SH-SY5Y (cell line): ENCODE measurements around the gene AJM1.
"Not testable (repeated sequence)": the region's sequence is repeated elsewhere in the genome, so short reads cannot be mapped to it uniquely, and the experiment has no call there.

Experiments used
- GATA2 ChIP-seq: IDR thresholded peaks from 2 replicates; pipeline ENCODE4 v1.6.1; 2011; ENCODE audit warnings: mild to moderate bottlenecking, low read depth, low read length
- GATA3 ChIP-seq: IDR thresholded peaks from 2 replicates; pipeline ENCODE4 v1.6.1; 2011; ENCODE audit warnings: low read depth, mild to moderate bottlenecking, low read length, moderate library complexity

AJM1 gene

DNA sequence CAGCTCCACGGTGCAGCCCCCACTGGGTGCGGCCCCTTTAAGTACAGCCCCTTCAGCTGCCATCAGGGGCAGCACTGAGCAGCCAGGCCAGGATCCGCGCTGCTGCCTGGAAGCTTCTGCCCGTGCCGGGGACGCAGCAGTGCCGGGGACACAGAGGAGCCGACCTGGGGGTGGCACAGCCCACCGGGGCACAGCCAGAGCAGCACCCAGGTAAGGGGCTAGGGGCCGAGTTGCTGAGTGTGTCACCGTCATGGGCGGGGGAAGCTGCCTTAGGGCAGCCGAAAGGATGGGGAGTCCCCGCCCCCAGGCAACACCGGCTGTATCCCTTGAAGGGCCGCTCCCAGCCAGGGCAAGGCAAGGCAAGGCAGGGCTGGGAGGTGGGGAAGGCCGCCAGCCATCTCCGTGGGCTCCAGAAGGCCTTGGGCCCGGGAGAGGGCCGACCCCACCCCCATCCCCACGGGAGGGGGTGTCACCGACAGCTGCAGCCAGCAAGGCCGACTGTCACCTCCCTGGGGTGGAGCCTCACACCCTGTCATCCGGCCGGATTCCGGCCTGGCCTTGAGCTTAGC, at the start of gene AJM1:
AJM1 (plus strand) TSS at position 99 of the 569 bp plus-strand sequence. CDS start 1,937 bp downstream, outside the sequence.
- not testable (repeated sequence) for TF ChIP-seq GATA3, GATA2

DNA sequence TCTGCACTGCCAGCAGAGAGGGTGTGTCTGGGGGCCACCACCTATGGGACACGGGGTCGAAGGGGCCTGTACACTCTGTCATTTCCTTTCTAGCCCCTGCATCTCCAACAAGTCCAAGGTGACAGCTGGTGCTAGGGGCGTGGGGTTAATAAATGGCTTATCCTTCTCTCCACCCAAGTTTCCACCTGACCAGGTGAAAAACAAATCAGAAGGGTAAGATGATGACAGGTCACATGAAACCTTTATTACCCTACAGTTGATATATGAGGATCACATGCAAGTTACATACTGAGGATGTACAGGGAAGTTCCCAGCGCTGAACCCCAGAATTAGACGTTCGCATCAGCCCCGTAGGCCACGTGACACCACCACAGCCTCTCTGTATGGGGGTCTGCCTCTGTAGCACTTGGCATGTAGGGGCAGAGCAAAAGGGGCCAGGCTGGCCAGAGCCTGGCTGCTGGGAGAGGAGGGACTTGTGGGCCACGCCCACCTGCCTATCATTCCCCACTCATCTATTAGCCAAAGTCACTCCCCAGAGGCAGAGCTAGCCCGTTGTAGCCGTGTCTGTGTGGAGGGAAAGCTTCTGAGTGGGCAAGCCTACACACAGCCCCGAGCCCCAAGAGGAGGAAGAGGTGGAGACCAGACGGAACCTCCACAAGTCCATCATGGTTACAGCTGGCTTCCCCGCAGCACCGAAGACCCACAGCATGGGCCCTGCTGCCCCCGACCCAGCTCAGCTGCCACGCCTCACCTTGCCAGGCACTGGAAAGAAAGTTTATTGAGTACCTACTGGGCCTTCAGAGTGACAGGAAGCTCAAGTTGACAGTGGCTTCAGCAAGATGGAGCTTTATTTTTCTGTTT, 49.0 kb upstream of the AJM1 start:
- no peak for TF ChIP-seq GATA2
- TF ChIP-seq GATA3, result no peak

DNA sequence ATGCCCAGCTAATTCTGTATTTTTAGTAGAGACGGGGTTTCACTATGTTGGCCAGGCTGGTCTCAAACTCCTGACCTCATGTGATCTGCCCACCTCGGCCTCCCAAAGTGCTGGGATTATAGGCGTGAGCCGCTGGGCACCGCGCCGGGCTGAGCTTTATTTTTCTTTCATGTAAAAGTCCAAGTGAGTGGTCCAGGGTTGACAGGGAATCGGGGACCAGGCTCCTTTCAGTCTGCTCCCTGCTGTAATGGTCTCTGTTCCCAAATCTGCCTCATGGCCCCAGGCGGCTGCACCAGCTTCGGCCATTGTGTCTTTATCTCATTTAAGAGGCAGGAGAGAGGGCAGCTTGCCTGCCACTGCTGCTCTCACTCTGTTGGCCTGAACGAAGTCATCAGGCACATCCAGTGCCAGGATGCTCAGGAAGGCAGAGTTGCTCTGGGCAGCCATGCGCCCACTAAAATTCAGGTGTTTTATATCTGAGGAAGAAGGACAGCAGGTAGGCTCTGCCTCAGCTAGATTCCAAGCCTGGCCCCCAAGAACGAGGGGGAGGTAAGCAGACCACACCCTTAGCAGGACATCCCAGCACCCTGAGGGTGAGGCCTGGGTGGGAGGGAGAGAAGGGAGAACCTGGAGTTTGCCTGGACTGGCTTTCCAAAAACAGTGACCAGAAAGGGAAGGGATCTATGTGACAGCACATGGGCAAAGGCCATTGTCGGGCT, 47.8 kb upstream of the AJM1 start:
- no peak for TF ChIP-seq GATA3
- no peak for TF ChIP-seq GATA2

DNA sequence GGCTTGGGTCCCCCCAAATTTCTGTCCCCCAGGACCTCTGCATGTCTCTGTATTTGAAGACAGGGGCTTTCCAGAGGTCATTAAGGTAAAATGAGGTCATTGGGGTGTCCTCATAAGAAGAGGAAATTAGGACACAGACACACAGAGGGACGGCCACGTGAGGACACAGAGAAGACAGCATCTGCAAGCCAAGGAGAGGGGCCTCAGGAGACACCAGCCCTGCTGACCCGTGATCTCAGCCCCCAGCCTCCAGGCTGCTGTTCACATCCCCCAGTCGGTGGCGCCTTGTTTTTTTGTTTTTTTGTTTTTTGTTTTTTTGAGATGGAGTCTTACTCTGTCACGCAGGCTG, 47.3 kb upstream of the AJM1 start:
- TF ChIP-seq GATA2, result no peak
- TF ChIP-seq GATA3, result no peak

DNA sequence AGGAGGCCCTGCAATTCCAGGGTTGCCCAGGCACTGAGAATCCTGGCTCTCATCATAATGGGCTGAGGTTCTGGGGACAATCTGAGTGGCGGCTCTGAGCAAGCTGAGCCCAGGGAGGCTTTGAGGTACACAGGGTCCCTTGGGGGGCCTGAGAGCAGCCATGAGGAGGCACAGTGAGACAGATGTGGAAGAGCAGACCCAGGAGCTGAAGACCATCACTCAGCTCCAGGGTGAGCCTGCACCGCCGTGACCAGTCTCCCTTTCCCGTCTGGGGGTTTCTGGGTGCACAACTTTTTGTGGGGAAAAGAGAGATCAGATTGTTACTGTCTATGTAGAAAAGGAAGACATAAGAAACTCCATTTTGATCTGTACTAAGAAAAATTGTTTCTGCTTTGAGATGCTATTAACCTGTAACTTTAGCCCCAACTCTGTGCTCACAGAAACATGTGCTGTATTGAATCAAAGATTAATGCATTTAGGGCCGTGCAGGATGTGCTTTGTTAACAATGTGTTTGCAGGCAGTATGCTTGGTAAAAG, 46.0 kb upstream of the AJM1 start, which contains the start of gene CCDC183:
CCDC183 (plus strand) TSS at position 101 of the 537 bp plus-strand sequence; CDS start at position 161, 60 bp downstream.
- no peak for TF ChIP-seq GATA2
- TF ChIP-seq GATA3, result no peak

DNA sequence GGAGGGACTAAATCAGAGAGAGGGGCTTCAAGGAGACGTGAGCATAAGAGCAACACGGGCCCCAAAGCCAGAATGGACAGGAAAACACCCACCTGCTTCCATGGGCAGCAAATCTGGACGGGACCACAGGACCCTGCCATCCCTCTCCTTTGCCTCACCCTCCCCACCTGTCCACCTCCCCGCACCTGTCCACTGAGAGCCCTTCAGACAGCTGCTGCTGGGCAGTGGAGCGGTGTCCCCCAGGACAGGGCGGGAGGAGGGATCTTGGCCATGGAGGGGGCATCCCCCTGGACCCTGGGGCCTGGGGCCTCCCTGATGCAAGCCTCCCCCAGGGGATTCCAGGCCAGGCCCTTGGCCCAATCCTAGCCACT, 43.6 kb upstream of the AJM1 start:
- TF ChIP-seq GATA3, result no peak

DNA sequence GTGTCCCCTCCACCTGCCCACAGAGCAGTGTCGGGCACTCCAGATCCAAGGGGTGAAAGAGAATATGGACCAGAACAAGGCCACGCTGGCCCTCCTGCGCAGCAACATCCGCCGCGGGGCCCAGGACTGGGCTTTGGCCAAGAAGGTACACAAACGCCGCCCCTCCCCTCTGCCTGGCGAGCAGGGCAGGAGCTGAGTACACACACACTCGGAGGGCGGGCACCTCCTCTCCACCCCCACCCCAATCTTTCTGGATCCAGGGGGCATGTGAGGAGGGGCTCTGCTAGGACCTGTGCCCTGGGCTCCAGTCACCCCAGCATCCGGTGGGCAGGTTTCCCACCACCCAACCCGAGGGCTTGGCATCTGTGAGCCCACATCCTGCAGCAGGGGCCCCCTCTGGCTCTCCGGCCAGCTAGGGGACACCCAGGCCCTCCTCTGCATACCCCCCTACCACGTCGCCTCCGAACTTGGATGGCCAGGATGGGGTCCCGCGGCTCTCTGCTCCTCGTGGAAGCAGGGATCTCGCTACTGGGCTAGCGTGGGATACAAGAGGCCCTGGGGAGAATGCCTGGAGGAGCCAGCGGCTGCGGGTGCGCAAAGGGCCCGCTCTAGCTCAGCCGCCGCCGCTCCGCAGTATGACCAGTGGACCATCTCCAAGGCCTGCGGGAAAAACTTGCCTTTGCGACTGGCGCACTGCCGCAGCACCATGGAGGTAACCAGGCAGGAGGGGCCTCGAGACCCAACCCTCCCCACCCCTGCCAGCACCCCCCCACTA, 43.0 kb upstream of the AJM1 start:
- no peak for TF ChIP-seq GATA2
- TF ChIP-seq GATA3, result no peak

DNA sequence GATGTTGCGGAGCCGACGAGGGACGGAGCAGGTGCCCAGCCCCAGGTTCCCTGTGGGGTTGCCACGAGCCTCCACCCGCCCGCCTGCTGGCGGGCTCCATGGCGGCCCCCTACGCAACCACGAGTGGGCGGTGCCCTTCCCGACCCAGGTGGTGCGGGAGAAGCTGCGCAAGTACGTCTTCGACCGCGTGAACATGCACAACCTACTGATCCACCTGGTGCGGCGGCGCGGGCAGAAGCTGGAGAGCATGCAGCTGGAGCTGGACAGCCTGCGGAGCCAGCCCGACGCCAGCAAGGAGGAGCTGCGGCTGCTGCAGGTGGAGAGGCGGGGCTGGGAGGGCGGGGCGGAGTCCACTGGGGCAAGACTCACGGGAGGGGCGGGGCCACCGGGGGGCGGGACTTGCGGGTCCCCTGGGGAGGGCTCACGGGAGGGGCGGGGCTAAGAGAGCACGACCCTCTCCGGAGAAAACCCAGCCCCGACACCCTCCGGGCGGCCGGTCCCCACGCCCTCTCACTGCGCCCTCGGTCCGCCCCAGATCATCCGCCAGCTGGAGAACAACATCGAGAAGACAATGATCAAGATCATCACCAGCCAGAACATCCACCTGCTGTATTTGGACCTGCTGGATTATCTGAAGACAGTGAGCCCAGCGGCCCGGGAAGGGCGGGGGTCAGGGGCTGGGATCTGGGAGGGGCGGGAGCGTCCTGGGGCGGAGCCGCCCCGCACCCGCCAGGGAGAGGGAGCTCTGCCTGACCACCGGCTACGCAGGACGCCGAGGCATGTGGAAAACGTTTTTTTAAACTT, 42.2 kb upstream of the AJM1 start:
- TF ChIP-seq GATA2 (no peak), GATA3 (no peak)

DNA sequence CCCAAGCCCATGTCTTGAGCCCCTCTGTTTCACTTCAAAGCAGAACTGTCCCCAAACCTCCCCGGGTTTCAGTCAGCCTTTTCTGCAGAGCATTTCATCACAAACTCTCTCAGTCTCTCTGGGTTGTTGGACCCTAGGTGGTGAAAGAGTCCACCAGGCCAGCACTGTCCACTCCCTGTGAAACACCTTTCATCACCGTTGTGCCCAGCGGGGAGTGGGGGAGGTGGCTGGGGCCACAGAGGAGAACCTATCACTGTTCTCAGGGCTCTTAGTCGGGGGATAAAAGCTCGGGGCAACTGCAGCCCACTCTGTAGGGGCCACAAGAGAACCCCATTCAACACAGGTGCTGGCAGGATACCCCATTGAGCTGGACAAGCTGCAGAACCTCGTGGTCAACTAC, 40.0 kb upstream of the AJM1 start:
- no peak for TF ChIP-seq GATA2
- TF ChIP-seq GATA3, result no peak

DNA sequence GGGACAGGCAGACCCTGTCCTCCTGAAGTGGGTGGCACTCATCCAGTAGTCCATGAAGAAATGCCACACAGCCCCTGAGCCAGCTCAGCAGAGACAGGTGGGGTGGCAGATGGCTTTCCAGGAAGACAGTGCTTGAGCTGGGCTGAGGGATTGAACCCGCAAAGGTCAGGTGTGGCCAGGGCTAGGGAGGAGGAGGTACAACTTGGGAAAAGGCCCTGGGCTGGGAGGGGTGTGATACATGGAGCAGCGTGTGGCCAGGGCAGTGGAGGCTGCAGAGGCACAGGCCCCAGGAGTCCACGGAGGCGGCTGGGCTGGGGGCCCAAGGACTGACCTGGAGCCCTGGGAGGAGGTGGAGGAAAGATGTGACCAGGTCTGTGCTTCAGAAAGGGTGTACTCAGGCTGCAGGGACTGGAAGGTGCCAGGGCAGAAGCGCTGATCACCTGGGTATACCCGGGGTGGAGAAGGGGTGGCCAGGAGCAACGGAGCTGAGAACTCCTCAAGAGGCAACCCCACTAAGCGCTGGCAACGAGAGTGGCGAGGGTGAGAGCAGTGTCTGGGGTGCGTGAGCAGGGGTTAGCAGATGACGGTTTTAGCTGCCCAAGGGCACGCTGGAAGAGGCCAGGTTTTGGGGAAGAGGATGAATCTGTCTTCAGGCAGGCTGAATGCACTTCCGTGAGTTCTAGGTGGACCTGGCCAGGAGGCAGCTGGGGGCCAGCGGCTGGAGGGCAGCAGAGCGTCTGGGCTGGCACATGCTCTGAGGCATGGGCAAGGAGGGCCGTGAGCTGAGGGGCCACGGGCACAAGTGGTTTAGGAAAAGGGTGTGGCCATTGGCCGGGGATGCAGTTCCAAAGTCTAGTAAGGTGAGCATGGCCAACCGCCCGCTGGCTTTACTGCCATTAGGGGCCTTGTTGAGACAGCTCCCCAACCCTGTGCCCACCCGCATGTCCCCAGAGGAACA, 38.4 kb upstream of the AJM1 start:
- no peak for TF ChIP-seq GATA2
- TF ChIP-seq GATA3, result no peak

DNA sequence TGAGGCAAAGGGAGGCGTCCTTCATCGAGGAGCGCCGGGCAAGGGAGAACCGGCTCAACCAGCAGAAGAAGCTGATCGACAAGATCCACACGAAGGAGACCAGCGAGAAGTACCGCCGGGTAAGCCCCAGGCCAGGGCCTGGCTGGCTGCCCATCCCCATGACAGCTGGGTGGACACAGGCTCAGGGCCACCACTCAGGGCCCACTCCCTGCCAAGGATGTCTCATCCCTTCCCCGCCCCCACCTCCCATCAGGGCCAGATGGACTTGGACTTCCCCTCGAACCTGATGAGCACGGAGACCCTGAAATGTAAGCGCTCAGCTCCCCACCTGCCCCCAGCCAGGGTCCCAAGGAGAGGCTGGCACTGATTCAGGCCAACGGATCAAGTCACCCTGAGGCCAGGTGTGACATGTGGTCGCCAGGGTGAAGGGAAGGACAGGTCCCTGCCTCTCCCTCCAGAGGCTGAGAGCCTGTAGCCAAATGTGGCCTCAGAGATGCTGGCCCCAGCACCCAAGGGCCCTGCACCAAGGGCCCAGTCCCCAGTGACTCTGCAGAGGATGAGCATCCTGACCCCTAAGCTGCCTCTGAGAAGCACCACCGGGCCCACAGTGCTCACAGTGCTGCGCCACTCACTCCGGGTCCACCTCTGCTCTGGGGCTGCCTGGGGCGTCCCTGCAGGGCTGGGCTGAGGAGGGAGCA, 37.6 kb upstream of the AJM1 start:
- TF ChIP-seq GATA2, result no peak
- TF ChIP-seq GATA3, result no peak
